Adipose tissue (tissue), 3 donors: ENCODE data around the gene EPPIN. TPM values are rescaled to one million over a fixed set of nuclear protein-coding genes. Genes with fewer than 3 reads are reported as not detected.

ENCODE experiments used
- H3K27ac ChIP-seq: one replicate; pipeline ENCODE4 v1.5.1; 2013; ENCODE audit warnings: low read depth, low read length
- WGBS, 3 donors: extraction: QIAGEN DNeasy Blood & Tissue Kit; methylation state at CpG; one replicate each; pipeline ENCODE4 v1.1.7; 2013; 5-methylcytosine and 5-hydroxymethylcytosine counted together
- polyA plus RNA-seq, 3 donors: library from polyadenylated mRNA; stranded (reverse); fragments of 200-250 nt; gene quantifications; one replicate each; pipeline ENCODE4 v1.2.3, GENCODE V29; 2013
- donor health status: healthy with polysubstance abuse.
- donor health status: Bipolar disorder and iron deficiency.
- donor health status: healthy.

EPPIN gene
- polyA plus RNA-seq, 3 donors = not detected

GRCh38 chr20:45497971-45498494, 49.2 kb downstream of the EPPIN start:
- 64 to 86% (median 82%) methylated on average over 3 of the region's 3 CpGs for WGBS, 3 donors
- H3K27ac ChIP-seq = no peak overlapping the region

DNA sequence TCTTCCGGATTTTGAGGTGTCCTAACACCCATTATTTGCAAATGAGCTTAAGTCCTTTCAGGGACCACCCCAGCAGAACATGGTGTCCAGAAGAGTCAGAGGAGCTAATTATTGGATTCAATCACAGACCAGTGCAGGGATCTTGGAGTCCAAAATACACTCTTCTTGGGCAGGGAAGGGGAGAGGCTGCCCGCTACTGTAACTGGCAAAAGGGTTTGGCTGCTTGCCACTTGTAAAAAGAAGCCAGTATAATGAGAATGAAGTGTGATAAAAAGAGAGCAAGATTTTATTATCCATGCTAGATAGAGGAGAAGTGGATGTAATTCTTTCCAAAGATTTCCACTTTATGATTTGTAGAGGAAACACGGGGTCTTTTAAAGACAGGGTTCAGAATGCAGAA, 51.0 kb downstream of the EPPIN start:
- H3K27ac ChIP-seq = no peak overlapping the region
- 64 to 74% (median 70%) methylated on average over 3 of the region's 3 CpGs for WGBS, 3 donors

DNA sequence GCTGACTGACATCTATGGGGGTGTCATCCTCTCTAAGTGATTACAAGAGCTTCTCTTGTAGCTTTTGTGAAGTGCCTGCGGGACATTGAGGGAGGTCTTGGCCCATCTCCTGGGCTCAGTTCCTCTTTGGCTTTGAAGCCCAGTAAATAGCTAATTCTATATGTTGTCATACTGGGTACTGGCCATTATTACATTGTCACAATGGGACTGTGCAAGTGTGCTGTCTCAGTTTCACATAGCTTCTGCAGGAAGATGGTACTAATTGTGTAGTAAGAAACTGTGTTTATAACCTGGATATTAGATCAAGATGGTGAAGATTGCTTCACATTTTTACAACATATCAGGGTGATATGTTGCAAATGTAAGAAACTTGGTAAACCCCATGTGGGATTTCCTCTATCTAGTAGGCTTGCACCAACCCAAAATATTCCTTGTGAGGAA, 51.7 kb downstream of the EPPIN start:
- H3K27ac ChIP-seq = no peak overlapping the region
- WGBS, 3 donors = 56 to 75% (median 64%) methylated on average over 1 of the region's 1 CpG

Other genes with a start within 250 kb of the EPPIN start
- 100 to 1,000 TPM in 1 of 3 donors, under 1 TPM in 1, not detected in 1; 0.19 to 233 TPM for gene RBPJL, start 240.6 kb downstream of the EPPIN start, polyA plus RNA-seq
- 1 to 10 TPM in 1 of 3 donors, under 1 TPM in 1, not detected in 1; 0.07 to 4.8 TPM for gene MATN4, start 239.1 kb downstream of the EPPIN start, polyA plus RNA-seq
- 100 to 1,000 TPM in 1 of 3 donors, 10 to 100 TPM in 2; 25.0 to 105 (median 51.1) TPM for gene SDC4, start 199.0 kb downstream of the EPPIN start, polyA plus RNA-seq
- 10 to 100 TPM; 13.2 to 29.5 (median 21.6) TPM for gene SYS1, start 184.2 kb downstream of the EPPIN start, polyA plus RNA-seq
- gene TP53TG5, start 169.1 kb downstream of the EPPIN start, polyA plus RNA-seq = under 1 TPM in 2 of 3 donors, not detected in 1; 0.02 to 0.04 TPM
- 10 to 100 TPM; 29.0 to 48.0 (median 31.3) TPM for gene DBNDD2, start 139.1 kb downstream of the EPPIN start, polyA plus RNA-seq
- 10 to 100 TPM; 45.9 to 73.5 (median 62.2) TPM for gene PIGT, start 131.3 kb downstream of the EPPIN start, polyA plus RNA-seq
- 1 to 10 TPM; 4.3 to 9.5 (median 9.2) TPM for gene WFDC2, start 77.6 kb downstream of the EPPIN start, polyA plus RNA-seq
- not detected for gene SPINT3, start 31.8 kb downstream of the EPPIN start, polyA plus RNA-seq
- not detected for gene WFDC6, start 7.9 kb downstream of the EPPIN start, polyA plus RNA-seq
- gene WFDC8, start 31.9 kb upstream of the EPPIN start, polyA plus RNA-seq = not detected
- gene WFDC10A, start 82.3 kb upstream of the EPPIN start, polyA plus RNA-seq = not detected
- gene WFDC9, start 83.9 kb upstream of the EPPIN start, polyA plus RNA-seq = not detected
- gene WFDC11, start 122.8 kb upstream of the EPPIN start, polyA plus RNA-seq = not detected
- not detected for gene WFDC13, start 154.6 kb upstream of the EPPIN start, polyA plus RNA-seq
- not detected for gene WFDC10B, start 157.6 kb upstream of the EPPIN start, polyA plus RNA-seq
- not detected for gene SPINT4, start 174.9 kb upstream of the EPPIN start, polyA plus RNA-seq
- 1 to 10 TPM in 1 of 3 donors, under 1 TPM in 1, not detected in 1; 0.32 to 1.0 TPM for gene WFDC3, start 244.5 kb upstream of the EPPIN start, polyA plus RNA-seq
- 10 to 100 TPM; 15.8 to 37.1 (median 24.4) TPM for gene DNTTIP1, start 244.6 kb upstream of the EPPIN start, polyA plus RNA-seq